HG03558 (cell line): ENCODE data around the gene ZNRF2.
"Not testable (repeated sequence)": the region's sequence is repeated elsewhere in the genome, so short reads cannot be mapped to it uniquely, and the experiment has no call there.

Source experiments
- ATAC-seq: cut with Tn5 transposase; IDR thresholded peaks from one replicate; pipeline ENCODE4 v1.9.1; 2021; ENCODE audit warnings: moderate number of reproducible peaks; ENCODE audit not compliant: unreplicated experiment; ENCODE audit errors: extremely low read depth

The ZNRF2 gene

DNA sequence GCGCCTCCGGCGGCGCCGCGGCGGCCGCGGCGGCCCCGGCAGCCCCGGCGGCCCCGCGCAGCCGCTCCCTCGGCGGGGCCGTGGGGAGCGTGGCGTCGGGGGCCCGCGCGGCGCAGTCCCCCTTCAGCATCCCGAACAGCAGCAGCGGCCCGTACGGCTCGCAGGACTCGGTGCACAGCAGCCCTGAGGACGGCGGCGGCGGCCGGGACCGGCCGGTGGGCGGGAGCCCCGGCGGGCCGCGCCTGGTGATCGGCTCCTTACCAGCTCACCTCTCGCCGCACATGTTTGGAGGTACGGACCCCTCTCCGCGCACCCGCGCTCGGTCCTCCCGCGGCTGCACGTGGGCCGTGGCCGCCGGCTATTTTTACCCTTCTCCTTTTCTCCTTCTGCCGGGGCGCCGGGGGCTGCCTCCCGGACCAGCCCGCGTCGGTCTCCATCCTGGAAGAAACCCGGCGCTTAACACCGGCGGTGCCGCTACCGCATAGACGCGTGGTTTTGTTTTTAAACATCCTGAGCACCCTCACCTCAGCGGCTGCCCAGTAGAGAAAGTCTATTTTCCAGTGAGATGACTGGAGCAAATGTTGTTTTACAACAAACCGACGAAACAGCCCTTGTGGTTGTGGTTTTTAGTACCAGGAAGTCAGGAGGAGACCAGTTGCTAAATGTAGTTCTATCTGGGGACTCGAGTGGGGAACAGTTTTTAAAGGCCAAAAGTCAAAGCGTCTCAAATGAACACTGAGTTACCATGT is 1.3 kb downstream of the ZNRF2 start:
- peak; percentile 0 for ATAC-seq

DNA sequence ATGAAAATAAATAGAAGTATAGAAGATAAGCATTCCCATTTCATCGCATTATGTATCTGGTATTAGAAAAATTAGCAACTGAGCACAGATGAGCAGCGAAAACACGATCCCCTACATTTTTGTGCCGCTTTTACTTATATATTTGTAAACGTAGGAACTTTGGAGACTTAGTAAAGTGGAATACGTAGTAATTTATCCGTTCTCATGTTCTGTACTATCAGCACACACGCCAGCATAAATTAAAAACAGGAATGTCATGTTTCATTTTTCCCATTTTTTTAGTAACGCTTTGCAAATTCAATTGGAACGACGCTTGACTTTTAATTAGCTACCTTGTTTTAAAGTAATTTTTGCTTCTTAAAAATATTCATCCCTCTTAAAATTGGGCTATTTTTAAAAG is 2.4 kb downstream of the ZNRF2 start:
- no peak for ATAC-seq

DNA sequence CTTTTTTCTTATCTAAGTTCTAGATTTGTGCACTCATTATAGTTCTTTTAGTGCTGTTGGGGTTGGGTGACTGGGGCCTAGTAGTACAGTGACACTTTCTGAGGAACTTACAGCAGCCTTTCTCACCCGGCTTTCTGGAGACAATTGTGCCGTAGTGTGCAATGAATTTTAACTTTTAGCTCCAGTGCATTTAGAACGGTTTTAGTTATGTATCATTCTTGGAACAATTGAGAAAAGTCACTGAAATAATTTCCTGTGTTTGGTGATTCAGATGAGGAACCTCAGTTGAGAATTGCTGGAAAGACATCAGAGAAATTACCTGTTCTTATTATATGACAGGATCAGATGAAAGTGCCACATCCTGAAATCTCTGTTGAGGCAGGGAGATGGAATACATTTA is 3.2 kb downstream of the ZNRF2 start:
- ATAC-seq = not testable (repeated sequence)

DNA sequence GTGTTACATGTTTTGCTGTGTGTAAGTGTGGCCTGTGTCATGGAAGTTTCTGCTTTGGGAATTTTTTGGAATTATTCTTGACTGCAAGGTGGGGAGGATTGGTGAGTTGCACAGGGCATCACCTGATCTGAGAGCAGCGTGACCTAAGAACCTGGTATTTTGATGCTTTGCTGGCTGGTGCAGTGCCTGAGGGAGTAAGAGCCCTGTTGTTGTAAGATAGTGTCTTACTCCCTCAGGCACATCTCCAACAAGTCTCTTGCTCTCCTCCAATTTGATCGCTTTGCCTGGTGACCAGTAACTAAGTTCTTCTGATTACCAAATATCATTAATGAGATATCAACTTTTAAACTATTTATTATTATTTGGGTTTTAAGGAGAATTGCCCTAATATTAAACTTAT is 5.2 kb downstream of the ZNRF2 start:
- not testable (repeated sequence) for ATAC-seq

DNA sequence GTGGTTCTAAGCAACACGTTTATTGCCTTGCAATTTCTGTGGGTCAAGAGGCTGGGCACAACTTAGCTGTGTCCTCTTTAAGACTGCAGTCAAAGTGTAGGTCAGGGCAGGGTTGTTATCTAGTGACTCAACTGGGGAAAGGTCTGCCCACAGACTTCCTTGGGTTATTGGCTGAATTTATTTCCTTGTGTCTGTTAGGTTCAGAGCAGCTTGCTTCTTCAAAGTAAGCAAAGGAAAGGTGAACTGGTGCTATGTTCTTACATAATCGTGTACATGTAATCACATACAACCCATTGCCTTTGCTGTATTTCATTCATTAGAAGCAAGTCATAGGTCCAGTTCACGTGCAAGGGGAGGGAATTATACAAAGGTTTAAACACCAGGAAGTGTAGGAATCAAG is 5.9 kb downstream of the ZNRF2 start:
- ATAC-seq = not testable (repeated sequence)

DNA sequence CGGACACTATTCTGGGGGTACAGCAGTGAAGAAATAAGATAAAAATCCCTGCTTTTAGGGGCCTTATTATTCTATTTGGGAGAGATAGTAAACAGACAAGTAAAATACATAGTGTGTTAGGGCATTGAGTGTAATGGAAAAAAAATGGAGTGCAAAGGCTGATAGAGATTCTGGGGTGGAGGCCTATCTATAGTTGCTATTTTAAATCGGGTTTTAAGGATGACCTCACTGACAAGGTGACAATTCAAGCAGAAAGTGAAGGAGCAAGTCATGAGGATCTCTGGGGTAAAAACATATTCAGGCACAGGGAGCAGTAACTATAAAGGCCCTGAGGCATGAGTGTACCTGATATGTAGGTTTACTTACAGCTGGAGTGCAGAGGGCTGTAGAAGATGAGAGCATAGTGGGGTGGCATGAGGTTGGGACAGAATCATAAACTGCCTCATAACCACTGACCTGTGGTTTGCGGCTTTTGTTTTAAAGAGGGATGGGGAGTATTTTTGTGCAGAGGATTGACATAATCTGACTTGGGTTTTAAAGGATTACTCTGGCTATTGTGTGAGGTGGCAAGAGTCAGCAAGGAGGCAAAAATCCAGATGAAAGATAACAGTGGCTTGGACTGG is 8.1 kb downstream of the ZNRF2 start:
- ATAC-seq = not testable (repeated sequence)

DNA sequence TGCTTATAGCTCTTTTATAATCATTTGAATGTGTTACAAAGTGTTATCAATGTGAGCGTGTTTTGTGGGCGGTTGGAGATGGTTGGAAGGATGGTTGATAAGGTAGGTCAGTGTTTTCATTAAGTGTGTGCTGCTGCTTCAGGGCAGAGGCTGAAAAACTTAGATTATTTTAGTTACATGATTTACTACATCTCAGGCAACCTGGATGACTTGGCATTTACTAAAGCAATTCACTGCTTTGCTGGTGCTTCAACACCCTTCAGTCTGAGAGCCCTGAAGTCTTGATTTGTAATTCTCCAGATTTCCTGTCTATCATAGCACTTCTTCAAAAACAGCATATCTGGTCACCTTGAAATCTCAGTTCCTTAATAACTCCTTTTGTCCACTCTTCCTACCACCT is 11.9 kb downstream of the ZNRF2 start:
- not testable (repeated sequence) for ATAC-seq

DNA sequence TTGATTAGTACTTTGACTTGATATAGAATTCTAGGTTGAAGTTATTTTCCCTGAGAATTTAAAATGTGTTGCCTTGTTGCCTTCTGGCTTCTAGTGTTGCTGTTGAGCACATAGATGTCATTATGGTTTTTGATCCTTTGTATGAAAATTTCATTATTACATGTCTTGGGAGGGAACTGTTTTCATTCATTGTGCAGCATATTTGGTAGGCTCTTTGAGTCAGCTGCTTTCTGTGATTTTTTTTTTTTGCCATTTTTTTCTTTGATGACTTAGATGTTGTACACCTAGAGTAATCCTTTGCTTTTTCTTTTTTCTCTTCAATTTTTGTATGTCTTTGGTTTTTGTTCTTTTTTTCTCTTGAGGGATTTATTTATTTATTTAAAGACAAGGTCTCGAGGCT is 13.1 kb downstream of the ZNRF2 start:
- ATAC-seq = not testable (repeated sequence)

DNA sequence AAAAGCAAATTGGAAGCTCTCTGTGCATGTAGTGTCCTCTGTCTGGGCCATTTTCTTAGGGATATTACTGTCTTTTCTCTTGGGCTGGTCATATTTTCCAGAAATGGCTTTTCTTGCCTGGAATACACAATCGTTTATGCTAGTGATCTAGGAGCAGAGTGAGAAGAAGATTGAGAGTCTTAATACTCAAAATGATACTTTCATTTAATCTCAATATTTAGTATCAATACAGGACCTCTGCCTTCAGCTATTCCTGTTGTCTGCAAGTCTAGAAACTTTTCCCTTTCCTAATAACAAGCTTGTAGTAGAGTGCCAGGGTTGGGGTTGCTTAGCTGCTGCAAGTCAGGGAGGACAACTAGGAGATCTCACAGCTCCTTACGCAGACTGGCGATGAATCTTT is 14.0 kb downstream of the ZNRF2 start:
- not testable (repeated sequence) for ATAC-seq

DNA sequence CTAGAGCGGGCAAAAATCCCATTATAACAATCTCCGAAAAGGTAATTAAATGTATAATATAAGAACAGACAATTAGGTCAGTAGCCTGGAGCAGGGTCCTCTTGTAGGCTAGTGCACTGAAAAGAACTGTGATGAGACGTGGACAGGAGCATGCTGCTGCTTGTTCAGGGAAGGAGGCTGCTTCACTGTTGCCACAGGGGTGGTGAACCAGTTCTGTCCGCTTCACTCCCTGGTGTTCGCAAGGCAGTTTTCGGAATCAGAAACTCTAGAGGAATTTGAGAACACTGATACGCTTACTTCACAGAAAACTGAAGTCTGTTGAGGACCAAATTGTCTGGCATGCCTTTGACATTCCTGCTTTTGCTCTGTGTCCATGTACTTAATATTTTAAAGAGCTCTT is 17.4 kb downstream of the ZNRF2 start:
- ATAC-seq = no peak

DNA sequence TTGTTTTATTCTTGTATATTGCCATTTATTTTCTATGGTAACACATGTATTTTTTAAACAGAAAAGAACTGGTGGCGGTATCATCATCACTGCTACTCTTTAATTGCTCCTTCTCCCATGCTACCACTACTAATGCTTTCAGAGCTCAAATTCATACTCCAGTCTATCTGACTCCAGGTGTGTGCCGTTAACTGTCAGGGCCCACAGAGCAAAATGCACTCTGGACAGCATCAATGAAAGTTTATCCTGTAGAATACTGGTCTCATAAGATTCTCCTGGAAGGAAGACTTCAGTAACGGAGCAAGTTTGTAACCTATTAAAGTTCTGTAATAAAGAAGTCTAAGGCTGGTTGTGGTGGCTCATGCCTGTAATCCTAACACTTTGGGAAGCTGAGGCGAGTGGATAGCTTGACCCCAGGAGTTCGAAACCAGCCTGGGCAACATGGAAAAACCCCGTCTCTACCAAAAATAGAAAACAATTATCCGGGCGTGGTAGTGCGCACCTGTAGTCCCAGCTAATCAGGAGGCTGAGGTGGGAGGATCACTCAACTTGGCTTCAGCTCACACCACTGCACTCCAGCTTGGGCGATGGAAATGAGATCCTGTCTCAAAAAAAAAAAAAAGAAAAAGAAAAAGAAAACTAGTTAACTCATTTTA is 18.4 kb downstream of the ZNRF2 start:
- no peak for ATAC-seq

DNA sequence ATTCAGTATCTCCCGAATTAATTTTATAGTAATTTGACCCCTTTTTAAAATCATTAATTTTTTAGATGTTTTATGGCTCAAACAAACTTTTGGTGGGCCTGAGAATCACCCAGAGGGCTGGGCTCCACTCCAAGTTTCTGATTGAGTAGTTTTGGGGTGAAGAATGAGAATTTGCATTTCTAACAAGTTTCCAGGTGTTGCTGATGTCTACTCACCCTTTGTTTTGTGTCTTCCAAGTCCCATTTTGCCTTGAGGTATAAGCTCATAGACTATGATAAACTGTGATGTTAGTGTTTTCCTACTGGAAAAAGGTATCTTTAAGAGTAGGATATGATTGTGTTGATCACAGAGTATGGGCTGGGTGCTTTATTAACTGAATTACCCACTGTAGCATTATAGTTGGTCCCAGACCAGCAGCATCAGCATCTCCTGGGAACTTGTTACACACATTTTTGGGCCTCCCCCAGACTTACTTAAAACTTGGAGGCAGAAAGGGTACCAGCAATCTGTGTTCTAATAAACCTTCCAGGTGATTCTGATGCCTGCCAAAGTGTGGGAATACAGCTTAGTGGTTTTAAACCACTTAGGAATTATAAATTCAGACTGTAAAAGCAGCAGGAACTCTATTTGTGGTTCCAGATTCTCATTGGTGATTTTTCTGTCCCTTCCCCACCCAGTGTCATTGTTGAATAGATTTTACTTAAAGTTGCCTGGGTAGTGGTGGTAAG is 19.1 kb downstream of the ZNRF2 start:
- ATAC-seq = no peak

DNA sequence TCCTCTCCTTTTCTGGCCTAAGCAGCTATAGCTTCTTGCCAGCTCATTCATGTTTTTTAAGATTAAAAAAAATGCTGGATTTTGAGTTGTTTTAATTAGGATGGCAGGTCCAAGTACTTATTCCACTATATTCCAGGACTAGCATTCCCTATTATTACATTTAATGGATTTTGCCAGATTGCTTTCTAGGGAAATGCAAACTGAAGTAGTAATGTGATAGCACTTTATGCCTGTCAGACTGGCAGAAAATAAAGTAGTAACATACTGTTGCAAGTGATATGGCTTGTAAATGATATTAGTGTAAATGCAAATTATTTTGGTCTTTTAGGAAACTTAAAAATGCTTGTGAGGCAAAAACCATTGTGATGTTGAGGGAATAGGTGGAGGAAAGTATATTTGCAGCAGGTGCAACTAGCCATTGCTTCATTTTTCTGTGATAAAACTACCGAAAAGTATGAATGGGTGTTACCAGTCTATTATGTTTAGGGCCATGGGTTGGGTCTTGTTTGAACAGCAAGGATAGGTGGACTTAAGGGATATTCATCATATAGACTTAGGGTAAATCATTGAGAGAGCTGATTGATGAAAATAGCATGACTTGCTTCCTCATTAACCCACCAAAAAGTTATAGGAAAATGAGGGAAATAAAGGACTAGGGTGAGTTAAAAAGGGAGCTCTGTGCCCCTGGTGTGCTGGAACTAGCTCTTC is 19.9 kb downstream of the ZNRF2 start:
- no peak for ATAC-seq

DNA sequence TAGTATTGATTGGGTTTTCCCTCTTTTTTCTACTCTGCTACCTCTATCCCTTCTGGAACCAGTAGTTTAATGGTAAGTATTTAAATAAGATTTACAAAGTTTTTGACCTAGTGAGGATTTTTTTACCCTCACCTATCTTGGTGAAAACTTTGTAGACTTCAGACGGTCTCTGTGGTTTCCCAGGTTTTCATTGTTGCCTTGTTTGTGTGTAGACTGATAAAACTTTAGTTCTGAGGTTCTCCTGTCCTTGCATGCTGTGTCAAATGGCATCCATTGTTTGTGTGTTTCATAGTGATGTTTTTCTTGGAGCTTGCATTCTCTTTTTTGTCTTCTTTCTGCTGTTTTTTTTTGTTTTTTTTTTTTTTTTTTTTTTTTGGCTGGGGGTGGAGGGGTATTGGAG is 22.6 kb downstream of the ZNRF2 start:
- ATAC-seq = no peak

DNA sequence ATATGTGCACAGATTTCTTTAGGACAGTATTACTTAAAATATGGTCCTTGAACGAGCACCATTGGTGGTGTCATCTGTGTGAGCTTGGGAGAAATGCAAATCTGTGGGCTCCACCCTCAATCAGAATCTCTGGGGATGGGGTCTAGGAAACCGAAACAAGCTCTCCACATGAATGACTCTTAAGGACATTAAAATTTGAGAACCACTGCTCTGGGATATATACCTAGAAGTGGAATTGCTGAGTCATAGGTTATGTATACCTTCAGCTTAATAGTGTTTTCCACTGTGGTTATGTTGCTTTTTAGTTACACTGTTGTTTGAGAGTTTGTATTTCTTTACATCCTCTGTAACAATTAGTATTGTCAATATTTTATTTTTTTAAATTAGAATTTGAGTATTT is 24.0 kb downstream of the ZNRF2 start:
- no peak for ATAC-seq

DNA sequence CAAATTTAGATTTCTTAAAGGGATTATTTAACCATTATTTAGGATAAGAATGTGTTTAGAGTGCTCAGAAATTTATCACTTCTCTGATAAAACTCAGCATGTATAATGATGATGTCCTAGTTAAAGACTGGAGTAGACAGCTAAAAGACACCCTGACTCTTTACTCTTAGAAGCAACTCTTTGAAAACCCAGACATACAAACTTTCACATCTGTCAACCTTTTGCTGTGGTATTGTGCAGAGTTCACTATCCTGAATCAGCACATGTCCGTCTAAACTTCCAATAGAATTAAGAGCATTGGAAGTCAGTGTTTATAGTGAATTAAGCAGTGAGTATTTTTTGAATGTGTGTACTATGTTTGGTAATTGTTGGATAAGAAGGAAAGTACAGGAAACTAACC is 24.9 kb downstream of the ZNRF2 start:
- ATAC-seq = no peak

DNA sequence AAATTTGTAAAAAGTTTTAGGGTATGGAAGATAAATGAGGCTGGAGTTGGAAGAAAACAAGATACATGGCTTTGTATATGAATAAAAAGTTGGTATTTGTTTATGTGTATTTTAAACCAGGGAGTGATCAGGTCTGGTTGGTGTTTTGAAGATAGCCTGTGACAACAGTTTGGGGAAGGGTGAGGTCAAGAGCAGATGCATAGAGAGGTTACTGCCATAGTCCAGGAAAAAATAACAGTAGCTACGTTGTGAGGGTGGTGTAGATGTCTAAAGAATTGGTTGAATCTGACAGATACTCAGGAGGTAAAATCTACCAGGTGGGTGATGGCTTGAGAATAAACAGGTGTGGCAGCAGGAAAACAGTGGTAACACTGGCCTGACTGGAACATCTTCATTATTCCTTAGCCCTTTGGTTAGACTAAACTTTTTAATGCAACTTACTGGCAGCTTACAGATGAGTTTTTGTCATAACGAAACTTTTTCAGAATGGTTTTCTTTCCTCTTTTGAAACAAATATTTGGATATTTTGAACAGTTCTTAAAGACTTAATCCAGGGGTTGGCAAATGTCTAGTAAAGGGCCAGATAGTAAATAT is 25.5 kb downstream of the ZNRF2 start:
- ATAC-seq = no peak

DNA sequence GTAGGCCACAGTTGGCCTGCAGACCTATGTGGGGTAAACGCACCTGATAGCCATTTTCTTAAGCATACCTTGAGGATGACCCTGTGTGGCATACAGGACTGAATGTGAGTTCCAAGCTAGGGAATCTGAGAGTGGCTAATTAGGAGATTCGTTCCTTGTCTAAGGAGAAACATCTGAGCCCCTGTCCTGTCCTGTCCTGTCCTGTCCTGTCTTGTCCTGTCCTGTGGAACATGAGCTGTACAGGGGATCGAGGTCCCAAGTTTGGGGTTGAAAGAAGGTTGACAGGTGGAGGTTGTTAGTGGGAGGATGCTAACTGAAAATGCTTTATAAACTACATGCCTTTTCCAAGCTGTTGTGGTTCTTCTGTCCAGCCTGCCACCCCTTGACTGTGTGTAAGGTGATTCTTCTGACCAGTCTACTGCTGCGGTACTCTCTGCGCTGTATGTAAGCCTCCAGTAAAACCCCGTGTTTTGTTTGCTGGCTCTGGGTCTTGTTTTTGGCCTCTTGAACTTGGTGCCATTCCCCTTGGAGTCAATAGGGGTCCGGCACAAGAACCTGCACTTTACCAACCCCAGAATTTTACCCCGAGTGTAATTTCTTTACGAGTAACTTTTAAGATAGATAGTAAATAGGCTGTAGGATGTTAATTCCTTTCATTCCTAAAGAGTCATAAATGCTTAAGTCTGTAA is 26.4 kb downstream of the ZNRF2 start:
- ATAC-seq = no peak

DNA sequence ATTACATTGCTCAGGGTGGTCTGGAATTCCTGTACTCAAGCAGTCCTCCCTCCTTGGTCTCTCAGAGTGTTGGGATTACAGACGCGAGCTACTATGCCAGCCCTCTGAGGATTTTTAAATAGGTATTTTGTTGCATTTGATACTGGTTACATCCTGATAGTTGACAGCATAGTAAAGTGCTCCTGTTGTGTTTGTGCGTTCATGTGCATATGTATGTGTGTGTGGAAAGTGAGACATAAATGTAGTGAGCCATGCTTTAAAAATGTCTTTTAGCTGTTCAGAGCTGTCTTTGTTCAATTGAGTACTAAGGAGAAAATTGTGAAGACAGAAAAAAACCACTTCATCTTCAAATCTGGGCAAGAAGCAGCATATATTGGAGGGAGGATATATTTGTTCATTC is 27.8 kb downstream of the ZNRF2 start:
- no peak for ATAC-seq
